HG02852 (cell line): Measurements from ENCODE around the gene FREM1.

Experiments
- ATAC-seq: cut with Tn5 transposase; IDR thresholded peaks from one replicate; pipeline ENCODE4 v1.9.1; 2021; ENCODE audit warnings: mild to moderate bottlenecking, moderate library complexity; ENCODE audit not compliant: unreplicated experiment

FREM1 gene

GRCh38 chr9:14713187-14713767 is 197.0 kb downstream of the FREM1 start:
- ATAC-seq, result no peak

- no peak for ATAC-seq
Measured at GRCh38 chr9:14710804-14711203, 199.4 kb downstream of the FREM1 start.

DNA sequence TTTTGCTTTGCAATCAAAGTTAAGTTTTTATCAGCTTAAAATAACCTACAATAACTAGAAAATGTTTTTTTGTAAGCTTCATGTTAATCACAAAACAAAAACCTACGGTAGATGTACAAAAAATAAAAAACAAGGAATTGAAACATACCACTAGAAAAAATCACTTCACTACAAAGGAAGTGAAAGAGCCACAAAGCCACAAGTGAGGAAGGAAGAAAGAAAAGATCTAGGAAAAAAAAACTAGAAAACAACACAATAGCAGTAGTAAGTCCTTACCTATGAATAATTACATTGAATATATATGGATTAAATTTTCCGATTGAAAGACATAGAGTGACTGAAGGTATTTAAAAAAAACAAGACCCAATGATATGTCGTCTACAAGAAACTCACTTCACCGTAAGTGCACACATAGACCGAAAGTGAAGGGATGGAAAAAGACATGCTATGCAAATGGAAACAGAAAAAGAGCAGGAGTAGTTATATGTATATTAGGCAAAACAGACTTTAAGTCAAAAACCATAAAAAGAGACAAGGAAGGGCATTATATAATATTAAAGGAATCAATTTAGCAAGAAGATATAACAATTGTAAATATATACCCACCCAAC is 203.6 kb downstream of the FREM1 start:
- peak; percentile 79 for ATAC-seq

GRCh38 chr9:14705079-14705478 is 205.1 kb downstream of the FREM1 start:
- no peak for ATAC-seq

GRCh38 chr9:14704281-14704680 is 205.9 kb downstream of the FREM1 start:
- ATAC-seq, result no peak

GRCh38 chr9:14702200-14702720 is 208.0 kb downstream of the FREM1 start:
- no peak for ATAC-seq

- ATAC-seq, result peak; percentile 82
Measured at GRCh38 chr9:14693251-14693861, 216.9 kb downstream of the FREM1 start, which contains the start of gene ZDHHC21. Gene ZDHHC21 (minus strand): TSS chr9:14693432. CDS start chr9:14674340, 19,092 bp downstream.

DNA sequence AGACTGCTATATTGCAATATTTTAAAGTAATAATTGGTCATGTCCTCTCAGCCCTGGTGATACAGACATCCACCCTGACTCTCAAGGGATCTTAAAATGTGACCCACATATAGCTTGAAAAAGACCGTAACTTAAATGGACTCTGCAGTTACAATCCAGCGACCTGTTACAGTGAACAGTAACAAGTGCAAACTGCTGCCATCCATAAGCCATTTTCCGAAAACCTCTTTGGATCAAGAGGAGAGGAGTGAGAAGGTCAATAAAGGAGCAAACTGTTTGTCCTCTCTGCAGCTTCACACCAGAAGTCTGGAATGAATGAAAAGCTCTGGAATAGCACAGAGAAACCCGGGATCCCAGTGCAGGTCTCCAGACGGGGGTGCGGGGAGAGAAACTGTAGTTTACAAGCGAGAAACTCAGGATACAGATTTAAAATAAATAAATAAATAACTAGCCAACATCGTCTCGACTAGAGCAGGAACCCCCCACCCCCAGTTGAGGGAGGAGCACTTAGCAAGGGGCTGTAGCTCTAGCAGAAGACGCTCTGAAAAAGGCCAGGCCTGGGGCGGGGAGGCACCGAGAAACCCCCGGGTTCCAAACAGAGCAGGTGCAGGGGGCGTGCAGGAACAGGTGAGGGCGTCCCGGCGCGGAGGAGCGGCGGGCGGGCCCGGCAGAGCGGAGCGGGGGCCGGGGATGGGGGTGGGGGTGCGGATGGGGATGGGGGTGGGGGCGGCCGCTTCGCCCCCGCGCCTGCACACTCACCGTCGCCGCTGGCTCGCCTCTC is 217.6 kb downstream of the FREM1 start:
- ATAC-seq, result peak; percentile 45

DNA sequence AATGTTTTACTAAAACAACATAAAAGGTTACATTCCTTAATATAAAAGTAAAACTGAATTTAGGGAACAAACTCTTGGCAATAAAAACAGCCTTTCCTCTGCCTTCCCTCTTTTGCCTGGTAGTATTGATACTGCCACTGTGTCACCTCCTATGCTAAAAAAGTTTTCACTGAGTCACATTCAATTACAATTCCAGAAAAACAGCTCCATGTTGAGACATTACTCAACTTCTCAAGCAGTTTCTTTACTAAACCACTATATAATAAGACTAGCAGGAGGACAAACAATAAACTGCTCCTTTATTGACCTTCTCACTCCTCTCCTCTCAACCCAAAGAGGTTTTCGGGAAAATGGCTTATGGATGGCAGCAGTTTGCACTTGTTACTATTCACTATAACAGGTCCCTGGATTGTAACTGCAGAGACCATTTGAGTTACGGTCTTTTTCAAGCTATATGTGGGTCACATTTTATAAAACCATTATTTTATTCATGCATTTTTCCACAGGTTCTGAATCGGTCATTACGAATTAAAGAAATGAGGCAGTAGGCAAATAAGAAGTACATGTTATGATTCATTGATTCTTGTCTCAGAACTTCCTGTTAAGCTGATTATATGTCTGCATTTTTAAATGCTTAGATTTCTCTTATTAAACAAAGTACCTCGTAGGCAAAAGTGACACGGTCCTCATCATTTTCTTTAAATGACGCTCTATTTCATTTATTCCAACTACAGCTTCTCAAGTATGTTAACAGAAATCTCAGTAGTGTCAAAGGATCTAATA is 219.1 kb downstream of the FREM1 start:
- ATAC-seq, result no peak

- no peak for ATAC-seq
Measured at GRCh38 chr9:14687042-14687719, 223.0 kb downstream of the FREM1 start.

DNA sequence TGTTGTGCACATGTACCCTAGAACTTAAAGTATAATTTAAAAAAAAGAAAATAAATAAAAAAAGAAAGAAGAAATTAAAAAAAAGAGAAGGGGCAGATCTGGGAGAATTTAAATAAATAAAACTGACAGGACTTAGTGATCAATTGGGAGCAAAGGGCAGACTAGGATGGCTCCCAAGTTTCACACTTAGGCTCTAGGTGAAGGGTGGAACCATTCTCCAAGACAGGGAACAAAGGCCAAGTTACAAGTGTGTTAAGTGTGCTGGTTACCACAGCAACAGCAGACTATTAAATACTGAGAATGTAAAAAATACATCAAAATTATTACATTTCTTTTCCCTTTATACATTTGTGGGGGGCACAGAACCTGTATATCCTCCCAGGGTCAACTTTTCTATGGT is 224.1 kb downstream of the FREM1 start:
- no peak for ATAC-seq
